GM18867 (cell line): ENCODE data around the gene SDR9C7.
A peak's percentile ranks its signal among the peaks of the same experiment; 100 is the strongest.
"Not testable (repeated sequence)": the region's sequence is repeated elsewhere in the genome, so short reads cannot be mapped to it uniquely, and the experiment has no call there.

ENCODE experiments used
- ATAC-seq: cut with Tn5 transposase; IDR thresholded peaks from one replicate; pipeline ENCODE4 v1.9.1; 2021; ENCODE audit warnings: mild to moderate bottlenecking, moderate library complexity; ENCODE audit not compliant: unreplicated experiment

Gene SDR9C7

DNA sequence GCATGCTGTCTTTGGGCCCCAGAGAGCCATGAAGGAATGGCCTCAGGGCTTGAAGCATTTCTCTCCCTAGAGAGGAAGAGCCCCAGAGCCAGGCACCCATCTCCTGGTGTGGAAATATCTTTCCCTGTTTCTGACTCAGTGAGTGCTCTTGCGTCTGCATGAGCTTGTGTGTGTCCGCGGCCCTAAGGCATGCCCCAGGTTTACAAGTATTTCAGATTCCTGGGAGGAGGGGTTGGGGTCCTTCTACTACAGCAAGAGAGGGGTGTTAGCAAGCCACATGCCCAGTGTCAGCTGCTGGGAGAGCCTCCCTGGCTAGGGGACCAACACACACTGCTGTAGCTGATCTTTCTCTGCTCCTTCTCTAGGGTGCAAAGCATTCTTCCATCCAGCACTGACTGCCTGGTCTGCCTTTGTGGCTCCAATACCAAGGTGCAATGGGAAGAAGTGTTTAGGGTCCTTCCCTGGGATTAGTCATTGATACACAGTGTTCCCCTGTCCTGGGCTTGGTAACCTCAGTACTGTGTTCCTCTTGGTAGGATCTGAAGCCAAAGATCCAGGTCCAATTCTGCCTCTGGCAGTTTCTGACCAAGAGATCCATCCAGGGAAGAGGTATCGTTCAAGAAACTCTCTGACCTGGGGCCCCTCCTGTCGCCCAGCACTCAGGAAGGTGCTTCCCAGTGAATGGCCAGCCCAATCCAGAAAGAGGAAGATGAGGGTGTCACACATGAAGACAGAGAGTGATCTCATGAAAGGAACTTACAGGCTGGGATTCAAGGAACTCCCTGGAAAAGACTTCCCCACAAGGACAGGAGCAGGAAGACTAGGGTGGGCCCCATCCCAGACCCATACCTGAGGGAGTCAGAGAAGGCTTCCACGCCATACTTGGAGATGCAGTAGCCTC is 20.1 kb upstream of the SDR9C7 start:
- no peak for ATAC-seq

- no peak for ATAC-seq
These were observed 19.1 kb upstream of the SDR9C7 start for GRCh38 chr12:56953314-56953713.

DNA sequence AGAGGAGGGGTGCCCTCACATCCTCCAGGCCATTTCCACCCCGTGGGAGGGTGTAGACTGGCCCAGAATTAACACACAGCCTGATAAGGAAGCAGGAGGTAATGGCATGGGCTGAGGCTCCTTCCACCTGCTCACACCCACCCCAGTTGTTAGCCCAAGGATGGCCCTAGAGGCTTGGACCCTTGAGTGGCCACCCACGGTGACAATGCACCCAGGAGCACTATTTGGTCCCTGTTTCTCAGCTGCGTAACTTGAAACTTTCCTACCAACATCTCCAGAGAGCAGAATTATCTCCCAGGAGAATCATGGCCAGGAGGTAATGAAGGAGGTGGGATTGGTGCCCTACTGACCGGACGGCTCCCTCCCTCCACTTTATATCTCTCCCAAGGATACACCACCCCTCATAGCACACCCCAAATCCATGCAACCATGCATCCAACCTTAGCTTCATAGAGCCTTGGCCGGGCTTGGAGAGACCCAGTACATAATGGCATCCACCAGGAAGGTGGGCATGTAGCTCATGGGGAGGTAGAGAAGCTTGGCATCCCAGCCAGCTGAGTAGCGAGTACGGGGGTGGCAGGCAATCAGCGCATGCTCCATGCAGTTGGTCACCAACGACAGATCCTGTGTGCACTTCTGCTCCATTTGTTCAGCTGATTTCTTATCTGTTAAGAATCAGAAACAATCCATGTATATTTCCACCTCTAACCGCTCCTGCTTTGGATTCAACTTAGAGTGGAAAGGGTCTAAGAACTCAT is 17.6 kb upstream of the SDR9C7 start:
- no peak for ATAC-seq

DNA sequence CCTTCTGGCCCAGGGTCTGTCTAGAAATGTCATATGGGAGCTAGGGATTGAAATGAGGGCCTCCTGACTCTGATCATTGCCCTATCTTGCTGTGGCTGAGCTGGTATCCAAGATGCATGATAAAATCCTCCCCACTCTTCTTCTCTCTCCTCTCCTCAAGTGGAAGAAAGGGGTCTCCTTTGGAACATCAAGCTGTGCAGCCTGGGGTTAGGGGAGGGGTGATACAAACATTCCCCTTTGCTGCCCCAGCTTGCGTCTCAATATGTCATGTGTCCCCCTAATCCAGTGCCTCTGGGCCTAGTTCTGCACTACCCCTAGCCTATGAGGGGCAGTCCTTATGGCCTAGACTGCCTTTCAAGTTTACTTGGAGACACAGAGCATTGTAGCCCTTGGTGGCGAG is 14.7 kb upstream of the SDR9C7 start:
- ATAC-seq: no peak

DNA sequence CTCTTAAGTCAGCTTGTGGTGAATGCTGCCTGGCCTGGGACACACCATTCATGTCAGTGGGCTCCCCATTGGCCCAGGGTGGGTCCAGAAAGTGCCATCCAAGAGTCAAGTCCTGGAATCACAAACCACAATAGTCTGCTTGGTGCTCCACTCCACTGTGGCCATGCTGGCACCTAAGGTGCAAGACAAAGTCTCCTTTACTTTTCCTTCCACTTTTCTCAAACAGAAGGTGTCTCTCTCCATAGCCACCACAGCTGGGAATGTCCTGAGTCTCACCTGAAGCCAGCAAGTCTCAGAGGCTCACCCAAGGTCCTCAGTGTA is 14.2 kb upstream of the SDR9C7 start:
- ATAC-seq: no peak

GRCh38 chr12:56947633-56948456 is 13.6 kb upstream of the SDR9C7 start:
- no peak for ATAC-seq

DNA sequence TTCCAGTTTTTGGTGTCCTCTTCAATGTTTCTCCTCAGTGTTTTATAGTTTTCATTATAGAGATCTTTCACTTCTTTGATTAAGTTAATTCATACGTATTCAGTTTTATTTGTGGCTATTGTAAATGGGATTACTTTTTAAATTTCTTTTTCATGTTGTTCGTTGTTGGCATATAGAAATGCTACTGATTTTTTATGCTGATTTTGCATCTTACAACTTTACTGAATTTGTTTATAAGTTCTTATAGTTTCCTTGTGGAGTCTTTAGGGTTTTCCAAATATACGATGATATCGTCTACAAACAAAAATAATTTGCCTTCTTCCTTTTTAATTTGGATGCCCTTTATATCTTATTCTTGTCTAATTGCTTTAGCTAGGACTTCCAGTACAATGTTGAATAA is 9.7 kb upstream of the SDR9C7 start:
- ATAC-seq: no peak

DNA sequence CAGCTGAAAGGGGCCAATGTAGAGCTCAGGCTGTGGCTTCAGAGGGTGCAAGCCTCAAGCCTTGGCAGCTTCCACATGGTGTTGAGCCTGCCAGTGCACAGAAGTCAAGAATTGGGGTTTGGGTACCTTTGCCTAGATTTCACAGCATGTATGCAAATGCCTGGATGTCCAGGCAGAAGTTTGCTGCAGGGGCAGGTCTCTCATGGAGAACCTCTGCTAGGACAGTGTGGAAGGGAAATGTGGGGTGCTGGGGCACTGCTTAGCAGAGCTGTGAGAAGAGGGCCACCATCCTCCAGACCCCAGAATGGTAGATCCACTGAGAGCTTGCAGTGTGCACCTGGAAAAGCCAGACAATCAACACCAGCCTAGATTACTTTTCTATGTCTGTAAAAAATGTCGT is 9.2 kb upstream of the SDR9C7 start:
- not testable (repeated sequence) for ATAC-seq

GRCh38 chr12:56941299-56942017 is 7.2 kb upstream of the SDR9C7 start:
- ATAC-seq: peak; percentile 71

GRCh38 chr12:56940942-56941298 is 6.7 kb upstream of the SDR9C7 start:
- not testable (repeated sequence) for ATAC-seq

DNA sequence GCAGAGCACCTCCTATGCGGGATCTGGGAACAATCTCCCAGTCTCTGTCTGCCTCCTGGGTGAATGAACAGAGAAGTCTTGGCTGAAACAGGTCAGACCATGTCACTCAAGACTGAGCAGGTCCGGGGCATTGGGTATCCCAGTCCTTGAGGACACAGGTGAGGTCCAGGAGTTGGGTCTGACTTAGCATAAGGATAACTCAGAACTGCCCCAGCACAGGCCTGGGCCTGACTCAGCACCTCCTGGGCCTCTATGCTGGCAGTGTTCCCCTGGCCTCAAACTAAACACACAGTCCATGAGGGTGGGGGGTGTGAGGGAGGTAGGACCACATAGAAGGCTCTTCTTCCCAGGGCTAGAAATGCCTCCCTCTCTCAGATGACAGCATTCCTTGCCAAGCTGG is 1.5 kb upstream of the SDR9C7 start:
- no peak for ATAC-seq

DNA sequence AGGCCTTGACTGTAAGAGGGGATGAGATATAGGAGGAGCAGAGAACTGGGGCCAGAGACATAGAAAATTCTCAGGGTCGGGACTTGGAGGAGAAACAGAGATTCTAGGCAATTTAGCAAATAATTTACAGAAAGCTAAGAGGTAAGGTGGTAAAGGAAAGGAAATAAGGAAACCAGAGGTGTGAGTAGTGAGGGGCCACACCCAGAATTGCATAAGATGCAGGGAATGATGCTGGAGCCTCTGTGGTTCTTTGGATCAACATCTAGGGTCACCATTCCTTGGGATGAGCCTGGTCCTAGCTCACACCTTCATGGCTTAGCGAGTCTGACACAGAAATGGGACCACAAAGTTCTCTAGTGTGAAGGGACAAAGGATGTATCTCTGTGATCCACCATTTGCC is 949 bp upstream of the SDR9C7 start:
- ATAC-seq: no peak

GRCh38 chr12:56932867-56933266 is 1.3 kb downstream of the SDR9C7 start:
- ATAC-seq: no peak

DNA sequence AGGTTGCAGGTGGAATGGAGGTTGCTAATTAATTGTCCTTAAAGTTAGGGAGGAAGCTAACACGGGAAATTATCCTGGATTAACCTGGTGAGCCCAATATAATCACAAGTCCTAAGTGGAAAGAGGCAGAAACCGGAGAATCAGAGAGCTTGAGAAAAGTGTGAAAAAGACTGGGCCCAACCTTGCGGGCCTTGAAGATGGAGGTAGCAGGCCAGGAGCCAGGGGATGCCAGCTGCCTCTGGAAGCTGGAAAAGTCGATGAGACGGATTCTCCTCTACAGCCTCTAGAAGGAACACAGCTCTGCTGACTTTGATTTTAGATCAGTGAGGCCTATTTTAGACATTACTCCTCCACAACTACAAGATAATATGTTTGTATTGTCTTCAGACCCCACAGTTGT is 2.1 kb downstream of the SDR9C7 start:
- ATAC-seq: no peak

DNA sequence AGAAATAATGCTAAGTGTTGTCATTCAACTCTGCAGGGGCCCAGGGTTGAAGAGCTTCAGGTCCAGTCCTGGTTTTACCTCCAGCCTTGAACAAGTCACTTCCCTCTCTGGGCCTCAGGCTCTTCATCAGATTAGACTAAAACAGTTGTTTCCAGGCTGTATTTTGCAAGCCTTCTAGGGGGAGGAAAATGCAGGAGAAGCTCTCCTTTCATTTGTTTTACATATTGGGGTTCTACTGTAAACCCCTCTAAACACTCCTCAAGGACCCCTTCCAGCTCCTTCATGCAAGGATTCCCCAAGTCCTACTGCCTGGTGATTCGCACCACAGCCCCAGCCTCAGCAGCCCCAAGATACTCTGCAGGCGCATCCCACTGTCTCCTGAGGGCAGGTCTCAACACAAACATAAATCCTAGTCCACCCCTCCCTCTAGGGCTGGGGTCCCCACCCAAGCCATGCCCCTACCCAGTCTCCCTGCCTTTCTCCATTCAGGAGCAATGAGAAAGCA is 2.7 kb downstream of the SDR9C7 start:
- no peak for ATAC-seq

GRCh38 chr12:56930241-56930640 is 4.0 kb downstream of the SDR9C7 start:
- no peak for ATAC-seq

DNA sequence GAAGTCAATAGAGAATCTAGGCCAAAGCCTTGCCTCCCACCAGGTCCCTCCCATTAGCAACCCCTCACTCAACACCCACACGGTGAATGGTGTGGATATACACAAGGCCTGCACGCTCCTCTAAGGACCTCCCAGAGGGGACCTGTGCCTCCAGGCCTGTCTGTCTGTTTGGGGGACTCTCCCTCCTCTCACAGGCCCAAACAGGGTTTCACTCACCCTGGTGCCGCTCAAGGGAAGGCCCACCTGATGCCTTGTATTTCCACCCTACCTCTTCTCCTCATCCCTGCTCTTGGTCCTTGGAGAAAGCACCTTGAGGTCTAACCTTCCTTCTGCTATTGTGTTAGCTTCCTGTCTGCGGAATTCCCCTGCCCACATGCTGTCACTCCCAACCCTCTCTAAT is 4.4 kb downstream of the SDR9C7 start:
- no peak for ATAC-seq

GRCh38 chr12:56928262-56928661 is 5.9 kb downstream of the SDR9C7 start:
- ATAC-seq: no peak

DNA sequence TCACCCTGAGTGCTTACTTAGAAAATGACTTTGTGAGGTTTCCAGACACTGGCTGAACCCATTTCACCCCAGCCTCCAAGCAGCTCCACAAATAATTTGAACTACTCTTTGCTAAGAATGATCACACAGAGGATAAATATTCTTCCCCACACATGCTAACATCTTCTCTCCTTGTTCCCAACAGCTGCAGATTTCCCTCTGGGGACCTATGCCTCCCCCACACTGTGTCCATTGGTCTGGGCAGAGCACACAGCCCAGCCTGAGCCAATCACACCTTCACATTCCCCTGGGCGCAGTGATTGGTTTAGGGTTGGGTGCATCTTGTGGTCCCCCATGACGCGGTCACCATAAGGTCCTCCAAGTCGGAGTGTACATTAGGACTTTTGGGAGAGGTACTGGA is 6.9 kb downstream of the SDR9C7 start:
- ATAC-seq: no peak

GRCh38 chr12:56922031-56922430 is 12.2 kb downstream of the SDR9C7 start:
- no peak for ATAC-seq

DNA sequence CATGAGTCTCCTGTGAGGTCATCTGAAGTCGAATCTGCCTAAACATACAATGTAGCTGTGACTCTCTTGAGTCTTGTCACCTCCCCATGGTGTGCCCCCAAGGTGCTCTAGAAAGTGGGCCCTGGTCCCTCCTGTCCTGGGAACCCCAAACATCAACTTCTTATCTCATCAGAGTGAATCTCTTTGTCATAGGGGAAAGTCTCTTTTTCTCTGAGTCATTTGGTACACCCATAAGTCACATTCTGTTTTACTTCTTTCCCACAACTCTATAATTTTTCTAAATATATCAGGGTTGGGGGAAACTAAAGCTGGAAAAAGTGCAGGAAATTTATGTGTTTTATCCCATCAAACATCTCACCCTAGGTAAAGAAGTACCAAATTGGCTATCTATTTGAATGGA is 12.9 kb downstream of the SDR9C7 start:
- no peak for ATAC-seq
